C4-2B (cell line): ENCODE measurements around the gene P2RY8.
"Not testable (repeated sequence)": the region's sequence is repeated elsewhere in the genome, so short reads cannot be mapped to it uniquely, and the experiment has no call there.

Source experiments
- H3K27ac ChIP-seq: fragments of 450-650 bp; 2 replicates; pipeline ENCODE4 v1.5.1; 2017
- ZFX ChIP-seq: fragments of 450-650 bp; IDR thresholded peaks from 2 replicates; pipeline ENCODE4 v1.6.1; 2017
- TF ChIP-seq, protein P1 (sequence below): fragments of 450-650 bp; conservative IDR thresholded peaks from 2 replicates; pipeline ENCODE4 v1.5.1; 2017; ENCODE audit warnings: mild to moderate bottlenecking

The P2RY8 gene

DNA sequence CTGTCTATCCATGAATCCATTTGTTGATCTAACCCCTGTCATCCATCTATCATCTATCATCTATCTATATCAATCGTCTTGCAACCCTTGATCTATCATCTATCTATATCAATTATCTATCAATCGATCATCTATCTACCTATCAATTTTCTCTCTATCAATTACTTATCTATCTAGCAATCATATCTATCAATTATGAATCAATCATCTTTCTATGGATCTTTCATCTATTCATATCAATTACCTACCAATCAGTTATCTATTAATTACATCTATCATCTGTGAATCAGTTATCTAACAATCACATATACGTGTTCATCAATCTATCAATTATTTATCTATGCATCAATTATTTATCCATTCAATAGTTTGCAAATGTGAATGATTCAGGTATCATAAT is 59.8 kb downstream of the P2RY8 start:
- no peak overlapping the region for H3K27ac ChIP-seq
- TF ChIP-seq ZFX = no peak
- TF ChIP-seq, protein P1, sequence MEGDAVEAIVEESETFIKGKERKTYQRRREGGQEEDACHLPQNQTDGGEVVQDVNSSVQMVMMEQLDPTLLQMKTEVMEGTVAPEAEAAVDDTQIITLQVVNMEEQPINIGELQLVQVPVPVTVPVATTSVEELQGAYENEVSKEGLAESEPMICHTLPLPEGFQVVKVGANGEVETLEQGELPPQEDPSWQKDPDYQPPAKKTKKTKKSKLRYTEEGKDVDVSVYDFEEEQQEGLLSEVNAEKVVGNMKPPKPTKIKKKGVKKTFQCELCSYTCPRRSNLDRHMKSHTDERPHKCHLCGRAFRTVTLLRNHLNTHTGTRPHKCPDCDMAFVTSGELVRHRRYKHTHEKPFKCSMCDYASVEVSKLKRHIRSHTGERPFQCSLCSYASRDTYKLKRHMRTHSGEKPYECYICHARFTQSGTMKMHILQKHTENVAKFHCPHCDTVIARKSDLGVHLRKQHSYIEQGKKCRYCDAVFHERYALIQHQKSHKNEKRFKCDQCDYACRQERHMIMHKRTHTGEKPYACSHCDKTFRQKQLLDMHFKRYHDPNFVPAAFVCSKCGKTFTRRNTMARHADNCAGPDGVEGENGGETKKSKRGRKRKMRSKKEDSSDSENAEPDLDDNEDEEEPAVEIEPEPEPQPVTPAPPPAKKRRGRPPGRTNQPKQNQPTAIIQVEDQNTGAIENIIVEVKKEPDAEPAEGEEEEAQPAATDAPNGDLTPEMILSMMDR = no peak

DNA sequence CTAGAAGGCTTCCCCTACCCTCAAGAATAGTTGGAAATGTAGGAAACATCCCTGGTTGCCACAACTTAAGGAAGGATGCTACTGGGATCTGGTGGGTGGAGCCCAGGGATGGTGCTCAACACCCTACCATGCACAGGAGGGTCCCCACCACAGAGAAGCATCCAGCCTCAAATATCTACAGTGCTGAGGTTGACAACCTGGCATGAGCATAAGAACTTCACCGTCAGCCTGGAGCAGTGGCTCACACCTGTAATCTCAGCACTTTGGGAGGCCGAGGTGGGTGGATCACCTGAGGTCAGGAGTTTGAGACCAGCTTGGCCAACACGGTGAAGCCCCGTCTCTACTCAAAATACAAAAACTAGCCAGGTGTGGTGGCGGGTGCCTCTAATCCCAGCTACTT is 60.3 kb downstream of the P2RY8 start:
- H3K27ac ChIP-seq = no peak overlapping the region

DNA sequence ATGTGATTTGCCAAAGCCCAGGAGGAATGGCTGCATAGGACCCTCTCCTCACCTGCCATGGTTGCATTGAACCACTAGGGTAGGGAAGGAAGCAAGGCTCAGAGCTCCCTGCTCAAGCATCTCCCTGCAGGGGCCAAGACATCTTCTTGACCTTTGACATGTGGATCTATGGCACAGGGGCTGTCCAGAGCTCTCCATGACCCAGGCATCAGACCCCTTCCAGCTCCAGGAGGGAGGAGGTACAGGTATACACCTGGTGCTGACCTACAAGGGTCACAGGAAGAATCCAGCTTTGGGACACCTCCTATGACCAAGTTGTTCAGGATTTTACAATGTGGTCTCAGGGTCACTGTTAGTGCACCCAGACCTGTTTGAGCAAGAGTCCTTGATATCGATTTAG is 61.1 kb downstream of the P2RY8 start:
- H3K27ac ChIP-seq = no peak overlapping the region
- TF ChIP-seq, protein P1 = no peak
- TF ChIP-seq ZFX = no peak

More for the DNA sequence above, 60.3 kb downstream of the P2RY8 start:
- TF ChIP-seq, protein P1 = no peak
- TF ChIP-seq ZFX = no peak

DNA sequence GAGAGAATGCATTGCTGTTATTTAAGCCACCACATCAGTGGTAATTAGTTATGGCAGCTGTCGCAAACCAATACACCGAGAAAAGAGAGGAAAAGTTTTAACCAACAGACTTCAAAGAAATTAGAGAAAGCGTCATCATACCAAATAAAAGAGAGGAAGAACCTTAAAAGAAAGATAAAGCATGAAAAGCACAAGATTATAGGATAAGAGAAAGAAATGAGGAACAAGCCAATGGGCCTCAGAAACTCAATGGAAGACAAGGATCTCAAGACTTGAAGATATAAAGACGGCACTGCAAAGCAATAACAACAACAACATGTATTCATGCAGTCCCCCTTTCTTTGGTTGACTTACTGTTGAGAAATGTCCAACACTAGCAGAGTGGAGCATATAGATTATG is 61.5 kb downstream of the P2RY8 start:
- no peak for TF ChIP-seq ZFX
- TF ChIP-seq, protein P1 = no peak
- no peak overlapping the region for H3K27ac ChIP-seq

DNA sequence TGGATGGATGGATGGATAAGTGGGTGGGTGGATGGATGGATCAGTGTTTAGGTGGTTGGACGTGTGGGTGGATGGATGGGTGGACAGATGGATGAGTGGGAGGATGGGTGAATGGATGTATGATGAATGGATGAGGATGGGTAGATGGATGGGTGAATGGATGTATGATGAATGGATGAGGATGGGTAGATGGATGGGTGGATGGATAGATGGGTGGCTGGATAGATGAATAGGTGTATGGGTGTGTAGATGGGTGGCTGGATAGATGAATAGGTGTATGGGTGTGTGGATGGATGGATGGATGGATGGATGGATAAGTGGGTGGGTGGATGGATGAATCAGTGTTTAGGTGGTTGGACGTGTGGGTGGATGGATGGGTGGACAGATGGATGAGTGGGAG is 62.4 kb downstream of the P2RY8 start:
- not testable (repeated sequence) for H3K27ac ChIP-seq

DNA sequence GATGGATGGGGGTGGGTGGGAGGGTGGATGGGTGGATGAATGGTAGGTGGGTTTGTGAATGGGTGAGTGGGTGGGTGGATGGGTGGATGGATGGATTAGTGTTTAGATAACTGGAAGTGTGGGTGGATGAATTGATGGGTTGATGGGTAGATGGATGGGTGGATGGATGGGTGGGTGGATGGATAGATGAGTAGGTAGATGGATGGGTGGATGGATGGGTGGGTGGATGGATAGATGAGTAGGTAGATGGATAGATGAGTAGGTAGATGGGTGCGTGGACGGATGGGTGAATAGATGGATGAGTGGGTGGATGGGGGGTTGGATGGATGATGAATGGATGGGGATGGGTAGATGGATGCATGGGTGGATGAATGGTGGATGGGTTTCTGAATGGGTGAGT is 64.0 kb downstream of the P2RY8 start:
- TF ChIP-seq ZFX = no peak
- TF ChIP-seq, protein P1 = no peak
- no peak overlapping the region for H3K27ac ChIP-seq

DNA sequence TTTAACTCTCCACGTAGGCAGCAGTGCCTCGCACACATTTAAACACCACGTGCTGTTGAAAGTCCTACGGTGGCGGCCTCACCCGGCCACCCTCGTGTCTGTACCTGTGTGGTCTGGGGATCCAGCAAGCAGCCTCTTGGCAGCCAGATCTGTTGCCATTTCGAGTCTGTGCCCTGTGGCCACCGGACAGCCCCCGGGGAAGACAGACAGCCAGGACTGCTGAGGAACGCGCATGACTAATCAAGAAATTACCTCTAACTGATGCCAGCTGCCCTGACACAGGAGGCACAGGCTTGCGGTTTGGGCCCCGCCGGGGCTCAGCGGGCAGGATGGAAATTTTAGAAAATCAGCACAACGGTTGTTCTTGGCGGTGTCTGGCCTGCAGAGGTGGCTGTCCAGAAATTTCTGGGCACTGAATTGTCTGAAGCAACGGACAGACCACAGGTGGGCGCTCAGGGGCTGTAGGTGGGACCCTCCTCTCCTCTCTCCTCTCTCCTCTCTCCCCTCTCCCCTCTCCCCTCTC is 68.7 kb downstream of the P2RY8 start:
- no peak overlapping the region for H3K27ac ChIP-seq
- TF ChIP-seq, protein P1 = no peak
- no peak for TF ChIP-seq ZFX

DNA sequence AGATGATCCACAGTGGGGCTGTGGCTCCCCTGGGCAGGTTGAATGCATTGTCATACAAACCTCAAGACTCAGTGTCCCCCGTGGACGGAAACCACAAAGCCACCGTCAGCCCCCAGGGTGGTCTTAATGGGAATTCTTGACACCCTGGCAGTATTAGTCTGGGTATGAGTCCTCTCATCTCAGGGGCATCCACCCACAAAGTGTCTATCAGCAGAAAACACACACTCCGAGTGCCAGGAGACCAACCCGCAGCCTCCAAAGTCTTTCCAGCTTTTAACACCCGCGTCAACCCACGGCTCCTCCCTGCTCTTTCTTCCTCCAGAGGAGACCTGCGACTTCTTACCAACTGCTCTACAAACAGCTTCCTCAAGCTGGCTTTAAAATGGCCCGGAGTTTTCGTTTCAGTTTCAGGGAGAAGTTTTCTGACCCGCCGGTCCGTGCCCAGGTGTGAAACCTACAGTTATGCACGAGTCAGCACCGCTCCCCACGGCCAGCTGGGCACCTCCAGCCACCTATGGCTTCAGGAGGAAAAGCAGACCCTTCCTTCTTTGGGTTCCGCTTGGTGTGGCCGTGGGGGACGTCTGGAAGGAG is 69.9 kb downstream of the P2RY8 start:
- no peak overlapping the region for H3K27ac ChIP-seq
- TF ChIP-seq, protein P1 = no peak
- TF ChIP-seq ZFX = no peak
